ENCODE measurements around the gene P2RX1. TPM values are rescaled to one million over a fixed set of nuclear protein-coding genes. Genes with fewer than 3 reads are reported as not detected.
A peak's percentile ranks its signal among the peaks of the same experiment; 100 is the strongest.

Gene P2RX1
- total and polyA plus RNA-seq, 2 experiments from 2014 or later: 3.2 to 3.6 TPM

DNA sequence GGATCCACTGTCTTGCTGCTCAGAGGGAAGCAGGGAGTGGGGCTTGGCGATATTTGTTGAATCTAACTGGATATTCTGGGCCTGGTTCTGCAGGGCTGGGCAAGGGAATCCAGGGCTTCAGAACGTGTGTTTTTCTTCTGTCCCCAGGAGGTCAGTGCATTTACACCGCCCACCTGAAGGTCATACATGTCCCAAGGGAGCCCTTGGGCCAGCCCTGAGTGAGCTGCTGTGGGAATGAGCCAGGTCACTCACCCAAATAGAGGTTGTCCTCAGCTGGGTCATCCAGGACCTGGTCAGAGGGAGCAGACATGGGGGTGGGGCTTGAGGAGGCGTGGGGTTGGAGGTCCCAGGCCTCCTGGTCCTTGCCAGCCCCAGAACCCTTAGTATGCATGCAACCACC lies 34.0 kb downstream of the P2RX1 start:
- H3K4me1 ChIP-seq (ENCODE audit: low read depth): no peaks in the 10 kb centered on the region
- H3K4me3 ChIP-seq: no peak overlapping the region
- H3K9me3 ChIP-seq (ENCODE audit: low read depth): no peaks in the 10 kb centered on the region
- TF ChIP-seq, protein P1, sequence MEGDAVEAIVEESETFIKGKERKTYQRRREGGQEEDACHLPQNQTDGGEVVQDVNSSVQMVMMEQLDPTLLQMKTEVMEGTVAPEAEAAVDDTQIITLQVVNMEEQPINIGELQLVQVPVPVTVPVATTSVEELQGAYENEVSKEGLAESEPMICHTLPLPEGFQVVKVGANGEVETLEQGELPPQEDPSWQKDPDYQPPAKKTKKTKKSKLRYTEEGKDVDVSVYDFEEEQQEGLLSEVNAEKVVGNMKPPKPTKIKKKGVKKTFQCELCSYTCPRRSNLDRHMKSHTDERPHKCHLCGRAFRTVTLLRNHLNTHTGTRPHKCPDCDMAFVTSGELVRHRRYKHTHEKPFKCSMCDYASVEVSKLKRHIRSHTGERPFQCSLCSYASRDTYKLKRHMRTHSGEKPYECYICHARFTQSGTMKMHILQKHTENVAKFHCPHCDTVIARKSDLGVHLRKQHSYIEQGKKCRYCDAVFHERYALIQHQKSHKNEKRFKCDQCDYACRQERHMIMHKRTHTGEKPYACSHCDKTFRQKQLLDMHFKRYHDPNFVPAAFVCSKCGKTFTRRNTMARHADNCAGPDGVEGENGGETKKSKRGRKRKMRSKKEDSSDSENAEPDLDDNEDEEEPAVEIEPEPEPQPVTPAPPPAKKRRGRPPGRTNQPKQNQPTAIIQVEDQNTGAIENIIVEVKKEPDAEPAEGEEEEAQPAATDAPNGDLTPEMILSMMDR (IDR thresholded peaks at IDR 0.05; ENCODE audit: low read depth, low read length): no peak
- H3K27ac ChIP-seq: no peak overlapping the region
- no peak for DNase-seq (ENCODE audit: low read depth in 1 of 2, low spot score in 1 of 2)
- H3K36me3 ChIP-seq: no peaks in the 10 kb centered on the region
- no peaks in the 10 kb centered on the region for H3K27me3 ChIP-seq

DNA sequence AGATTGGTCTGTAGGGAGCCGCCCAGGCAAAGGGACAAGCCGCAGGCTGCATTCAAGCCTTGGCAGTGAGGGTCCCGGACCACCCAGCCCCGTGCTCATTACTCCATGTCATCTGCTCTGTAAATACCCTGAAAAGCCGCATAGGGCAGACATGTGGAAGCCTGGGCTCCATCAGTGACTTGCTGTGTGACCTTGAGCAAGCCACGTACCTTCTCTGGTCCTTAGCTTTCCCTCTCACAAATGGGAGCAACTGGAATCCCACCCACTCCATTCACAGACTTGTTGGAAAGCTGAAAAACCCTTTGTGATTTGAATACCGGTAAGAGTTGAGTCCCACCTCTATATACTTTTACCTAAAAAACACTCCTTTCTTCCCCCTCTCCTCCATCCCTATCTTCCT lies 35.3 kb downstream of the P2RX1 start:
- Histone ChIP-seq H3K36me3 (no peaks in the 10 kb centered on the region), H3K4me3 (no peak overlapping the region), H3K4me1 (ENCODE audit: low read depth) (no peaks in the 10 kb centered on the region), H3K27ac (no peak overlapping the region), H3K27me3 (no peaks in the 10 kb centered on the region), H3K9me3 (ENCODE audit: low read depth) (no peaks in the 10 kb centered on the region)
- DNase-seq (ENCODE audit: low read depth in 1 of 2, low spot score in 1 of 2): no peak
- TF ChIP-seq, protein P1 (IDR thresholded peaks at IDR 0.05; ENCODE audit: low read depth, low read length): no peak

DNA sequence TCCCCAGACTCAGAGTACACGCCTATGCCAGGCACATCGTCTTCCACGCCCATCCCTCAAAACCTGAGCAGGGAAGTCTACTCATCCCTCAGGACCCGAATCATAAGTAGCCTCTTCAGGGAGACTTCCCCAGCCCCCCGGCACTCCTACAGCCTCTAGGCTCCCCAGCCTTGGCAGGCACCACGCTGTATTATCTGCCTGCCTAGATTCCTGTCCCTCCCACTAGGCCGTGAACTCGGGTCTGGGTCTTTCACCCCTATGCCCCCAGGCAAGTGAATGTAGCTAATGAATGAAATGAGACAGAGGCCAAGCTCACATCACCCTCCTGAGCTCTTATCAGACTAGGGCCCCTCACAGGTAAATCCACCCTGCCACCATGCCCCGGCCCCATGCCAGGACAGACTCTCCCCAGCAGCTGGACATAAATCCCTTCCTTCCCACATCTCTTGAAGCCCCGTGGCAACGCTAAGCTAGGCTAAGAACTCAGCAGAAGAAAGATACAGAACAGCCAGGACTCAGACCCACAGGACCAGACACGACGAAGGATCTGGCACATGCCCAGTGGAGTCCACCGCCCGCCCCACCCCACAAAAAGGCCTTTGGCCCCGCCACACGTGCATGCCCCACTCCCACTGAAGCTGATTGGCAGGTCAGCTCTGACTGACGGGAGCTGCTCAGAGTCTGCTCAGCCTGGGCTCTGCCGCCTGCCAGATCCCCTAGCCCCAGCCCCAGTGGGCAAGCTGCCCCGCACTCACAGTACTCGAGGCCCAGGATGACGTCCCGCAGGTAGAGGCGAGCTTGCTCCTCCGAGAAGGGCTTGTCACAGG lies 36.5 kb downstream of the P2RX1 start:
- no peaks in the 10 kb centered on the region for H3K27me3 ChIP-seq
- no peak overlapping the region for H3K4me3 ChIP-seq
- H3K9me3 ChIP-seq (ENCODE audit: low read depth): no peaks in the 10 kb centered on the region
- no peak overlapping the region for H3K27ac ChIP-seq
- DNase-seq (ENCODE audit: low read depth in 1 of 2, low spot score in 1 of 2): no peak
- H3K4me1 ChIP-seq (ENCODE audit: low read depth): no peaks in the 10 kb centered on the region
- TF ChIP-seq, protein P1 (IDR thresholded peaks at IDR 0.05; ENCODE audit: low read depth, low read length): no peak
- H3K36me3 ChIP-seq: no peaks in the 10 kb centered on the region

DNA sequence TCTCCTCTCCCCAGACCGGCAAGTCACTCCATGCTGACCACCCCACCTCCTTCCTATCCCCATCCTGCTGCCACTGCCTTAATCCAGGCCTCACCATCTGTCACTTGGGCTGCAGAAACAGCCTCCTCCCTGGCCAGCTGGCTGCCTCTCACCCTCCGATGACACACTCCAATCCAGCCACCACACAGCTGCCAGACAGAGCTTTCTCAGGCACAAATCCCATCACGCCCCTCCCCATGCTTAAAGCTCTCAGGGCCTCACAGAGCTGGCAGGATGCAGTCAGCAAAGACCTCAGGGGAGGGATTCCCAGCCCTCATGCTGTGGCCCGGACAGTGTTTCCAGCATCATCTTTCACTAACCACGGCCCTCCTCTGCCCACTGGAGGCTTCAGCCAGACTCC lies 37.1 kb downstream of the P2RX1 start:
- Histone ChIP-seq H3K36me3 (no peaks in the 10 kb centered on the region), H3K4me1 (ENCODE audit: low read depth) (no peaks in the 10 kb centered on the region), H3K27me3 (no peaks in the 10 kb centered on the region), H3K27ac (no peak overlapping the region), H3K4me3 (no peak overlapping the region), H3K9me3 (ENCODE audit: low read depth) (no peaks in the 10 kb centered on the region)
- peak; percentile 52 to 53 for DNase-seq (ENCODE audit: low read depth in 1 of 2, low spot score in 1 of 2)
- TF ChIP-seq, protein P1 (IDR thresholded peaks at IDR 0.05; ENCODE audit: low read depth, low read length): no peak

DNA sequence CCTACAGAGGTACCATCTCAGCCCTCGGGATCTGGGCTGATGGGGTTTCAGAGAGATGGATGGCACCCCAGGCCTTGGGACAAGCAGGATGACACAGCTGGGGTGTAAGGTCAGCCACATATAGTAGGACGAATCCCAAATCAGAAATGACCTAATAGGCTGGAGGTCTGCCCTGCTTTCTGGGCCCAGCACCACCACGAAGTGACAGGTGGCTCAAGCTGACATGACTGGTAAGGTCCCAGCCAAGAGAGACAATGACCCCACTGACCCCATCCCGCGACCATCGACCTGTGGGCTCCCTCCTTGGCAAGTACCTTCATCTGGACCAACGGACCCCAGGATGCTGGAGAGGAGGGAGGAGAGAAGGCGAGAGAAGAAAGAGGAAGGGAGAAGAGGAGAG lies 39.0 kb downstream of the P2RX1 start:
- no peak for DNase-seq (ENCODE audit: low read depth in 1 of 2, low spot score in 1 of 2)
- no peaks in the 10 kb centered on the region for H3K9me3 ChIP-seq (ENCODE audit: low read depth)
- no peaks in the 10 kb centered on the region for H3K36me3 ChIP-seq
- TF ChIP-seq, protein P1 (IDR thresholded peaks at IDR 0.05; ENCODE audit: low read depth, low read length): no peak
- H3K4me1 ChIP-seq (ENCODE audit: low read depth): no peaks in the 10 kb centered on the region
- H3K27me3 ChIP-seq: no peaks in the 10 kb centered on the region
- no peak overlapping the region for H3K27ac ChIP-seq
- H3K4me3 ChIP-seq: no peak overlapping the region
